ENCODE data around the gene IFT88. TPM values are rescaled to one million over a fixed set of nuclear protein-coding genes. Genes with fewer than 3 reads are reported as not detected.
A peak's percentile ranks its signal among the peaks of the same experiment; 100 is the strongest.

IFT88 gene
- total and polyA plus RNA-seq, 2 donors (not counting 1 experiment from before 2014, with no cell fraction given) = 9.3 to 17.5 TPM

DNA sequence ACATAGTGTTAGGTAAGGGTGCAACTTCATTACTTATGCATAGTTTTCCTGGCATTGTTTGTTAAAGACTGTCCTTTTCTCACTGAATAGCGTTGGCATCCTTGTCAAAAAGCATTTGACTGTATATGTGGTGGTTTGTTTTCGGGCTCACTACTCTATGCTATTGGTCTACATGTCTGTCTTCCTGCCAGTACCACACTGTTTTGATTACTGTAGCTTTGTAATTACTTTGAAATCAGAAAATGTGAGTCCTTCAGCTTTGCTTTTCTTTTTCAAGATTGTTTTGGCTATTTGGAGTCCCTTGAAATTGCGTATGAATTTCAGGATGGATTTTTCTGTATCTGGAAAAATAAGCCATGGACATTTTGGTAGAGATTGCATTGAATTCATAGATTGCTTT lies 56.0 kb downstream of the IFT88 start:
- TF ChIP-seq EZH2 (IDR thresholded peaks at IDR 0.05; ENCODE audit: low read length, missing control alignments) = no peak
- TF ChIP-seq, protein P1, sequence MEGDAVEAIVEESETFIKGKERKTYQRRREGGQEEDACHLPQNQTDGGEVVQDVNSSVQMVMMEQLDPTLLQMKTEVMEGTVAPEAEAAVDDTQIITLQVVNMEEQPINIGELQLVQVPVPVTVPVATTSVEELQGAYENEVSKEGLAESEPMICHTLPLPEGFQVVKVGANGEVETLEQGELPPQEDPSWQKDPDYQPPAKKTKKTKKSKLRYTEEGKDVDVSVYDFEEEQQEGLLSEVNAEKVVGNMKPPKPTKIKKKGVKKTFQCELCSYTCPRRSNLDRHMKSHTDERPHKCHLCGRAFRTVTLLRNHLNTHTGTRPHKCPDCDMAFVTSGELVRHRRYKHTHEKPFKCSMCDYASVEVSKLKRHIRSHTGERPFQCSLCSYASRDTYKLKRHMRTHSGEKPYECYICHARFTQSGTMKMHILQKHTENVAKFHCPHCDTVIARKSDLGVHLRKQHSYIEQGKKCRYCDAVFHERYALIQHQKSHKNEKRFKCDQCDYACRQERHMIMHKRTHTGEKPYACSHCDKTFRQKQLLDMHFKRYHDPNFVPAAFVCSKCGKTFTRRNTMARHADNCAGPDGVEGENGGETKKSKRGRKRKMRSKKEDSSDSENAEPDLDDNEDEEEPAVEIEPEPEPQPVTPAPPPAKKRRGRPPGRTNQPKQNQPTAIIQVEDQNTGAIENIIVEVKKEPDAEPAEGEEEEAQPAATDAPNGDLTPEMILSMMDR (conservative IDR thresholded peaks at IDR 0.05 in 1 of 2, IDR thresholded peaks at IDR 0.05 in 1 of 2; ENCODE audit: low read depth in 1 of 2, low read length in 2 of 2) = no peak
- no peak overlapping the region for H3K4me3 ChIP-seq (replicated peaks in 1 of 4; ENCODE audit: control extremely low read depth in 1 of 4, insufficient read depth in 1 of 4, low read depth in 3 of 4, low read length in 4 of 4)
- DNase-seq (ENCODE audit: low read depth in 2 of 2) = no peak

GRCh38 chr13:20624213-20624612 lies 57.3 kb downstream of the IFT88 start:
- Histone ChIP-seq H3K79me2 (ENCODE audit: control insufficient read depth, insufficient read depth, low read length) (no peaks in the 10 kb centered on the region), H3K36me3 (ENCODE audit: control insufficient read depth, insufficient read depth, low read length) (no peaks in the 10 kb centered on the region), H2AFZ (ENCODE audit: low read length) (no peak overlapping the region), H3K27ac (ENCODE audit: insufficient read depth, low read length) (no peak overlapping the region), H4K20me1 (ENCODE audit: control insufficient read depth, extremely low read depth, insufficient read depth, low read length) (no peaks in the 10 kb centered on the region), H3K9me3 (ENCODE audit: control insufficient read depth, insufficient read depth, low read depth, low read length) (no peaks in the 10 kb centered on the region), H3K9ac (ENCODE audit: insufficient read depth, low read length) (no peak overlapping the region), H3K4me2 (ENCODE audit: extremely low read depth, insufficient read depth, low read length) (no peak overlapping the region), H3K4me1 (ENCODE audit: control insufficient read depth, extremely low read depth, insufficient read depth, low read length) (no peaks in the 10 kb centered on the region), H3K4me3 (replicated peaks in 1 of 4; ENCODE audit: control extremely low read depth in 1 of 4, insufficient read depth in 1 of 4, low read depth in 3 of 4, low read length in 4 of 4) (no peak overlapping the region), H3K27me3 (ENCODE audit: control insufficient read depth, insufficient read depth, low read length) (no peaks in the 10 kb centered on the region)
- TF ChIP-seq, protein P1 (conservative IDR thresholded peaks at IDR 0.05 in 1 of 2, IDR thresholded peaks at IDR 0.05 in 1 of 2; ENCODE audit: low read depth in 1 of 2, low read length in 2 of 2) = peak in 1 of 2 donors; percentile 2
- no peak for TF ChIP-seq EZH2 (IDR thresholded peaks at IDR 0.05; ENCODE audit: low read length, missing control alignments)
- no peak for DNase-seq (ENCODE audit: low read depth in 2 of 2)

More for the DNA sequence above, 56.0 kb downstream of the IFT88 start:
- no peak overlapping the region for H3K4me2 ChIP-seq (ENCODE audit: extremely low read depth, insufficient read depth, low read length)
- H3K4me1 ChIP-seq (ENCODE audit: control insufficient read depth, extremely low read depth, insufficient read depth, low read length) = no peaks in the 10 kb centered on the region
- H4K20me1 ChIP-seq (ENCODE audit: control insufficient read depth, extremely low read depth, insufficient read depth, low read length) = no peaks in the 10 kb centered on the region
- no peaks in the 10 kb centered on the region for H3K9me3 ChIP-seq (ENCODE audit: control insufficient read depth, insufficient read depth, low read depth, low read length)
- no peak overlapping the region for H3K9ac ChIP-seq (ENCODE audit: insufficient read depth, low read length)
- no peaks in the 10 kb centered on the region for H3K79me2 ChIP-seq (ENCODE audit: control insufficient read depth, insufficient read depth, low read length)
- H3K36me3 ChIP-seq (ENCODE audit: control insufficient read depth, insufficient read depth, low read length) = no peaks in the 10 kb centered on the region
- no peak overlapping the region for H2AFZ ChIP-seq (ENCODE audit: low read length)
- H3K27me3 ChIP-seq (ENCODE audit: control insufficient read depth, insufficient read depth, low read length) = no peaks in the 10 kb centered on the region
- H3K27ac ChIP-seq (ENCODE audit: insufficient read depth, low read length) = no peak overlapping the region

DNA sequence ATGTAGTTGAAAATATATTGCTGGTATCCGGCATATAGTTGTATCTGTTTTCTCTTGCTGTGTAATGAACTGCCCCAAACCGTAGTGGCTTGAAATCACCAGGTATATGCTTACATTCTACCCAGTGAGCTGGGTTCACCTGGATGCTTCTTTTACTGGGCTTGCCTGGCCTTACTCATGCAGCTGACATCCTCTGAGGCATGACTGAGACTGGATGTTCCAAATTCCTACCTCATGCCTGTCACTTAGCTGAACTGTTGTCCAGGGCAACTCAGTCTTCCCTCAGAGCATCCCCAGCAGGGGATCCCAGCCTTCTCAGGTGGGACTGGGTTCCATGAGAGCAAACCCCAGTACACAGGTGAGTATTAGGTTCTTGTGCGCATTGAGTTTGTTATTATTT lies 66.8 kb downstream of the IFT88 start:
- H3K79me2 ChIP-seq (ENCODE audit: control insufficient read depth, insufficient read depth, low read length) = no peaks in the 10 kb centered on the region
- H3K9ac ChIP-seq (ENCODE audit: insufficient read depth, low read length) = no peak overlapping the region
- no peaks in the 10 kb centered on the region for H3K27me3 ChIP-seq (ENCODE audit: control insufficient read depth, insufficient read depth, low read length)
- no peaks in the 10 kb centered on the region for H4K20me1 ChIP-seq (ENCODE audit: control insufficient read depth, extremely low read depth, insufficient read depth, low read length)
- no peaks in the 10 kb centered on the region for H3K36me3 ChIP-seq (ENCODE audit: control insufficient read depth, insufficient read depth, low read length)
- H3K4me2 ChIP-seq (ENCODE audit: extremely low read depth, insufficient read depth, low read length) = no peak overlapping the region
- H3K4me3 ChIP-seq (replicated peaks in 1 of 4; ENCODE audit: control extremely low read depth in 1 of 4, insufficient read depth in 1 of 4, low read depth in 3 of 4, low read length in 4 of 4) = no peak overlapping the region
- TF ChIP-seq, protein P1 (conservative IDR thresholded peaks at IDR 0.05 in 1 of 2, IDR thresholded peaks at IDR 0.05 in 1 of 2; ENCODE audit: low read depth in 1 of 2, low read length in 2 of 2) = no peak
- TF ChIP-seq EZH2 (IDR thresholded peaks at IDR 0.05; ENCODE audit: low read length, missing control alignments) = no peak
- no peaks in the 10 kb centered on the region for H3K9me3 ChIP-seq (ENCODE audit: control insufficient read depth, insufficient read depth, low read depth, low read length)
- no peak for DNase-seq (ENCODE audit: low read depth in 2 of 2)
- H3K4me1 ChIP-seq (ENCODE audit: control insufficient read depth, extremely low read depth, insufficient read depth, low read length) = no peaks in the 10 kb centered on the region
- no peak overlapping the region for H2AFZ ChIP-seq (ENCODE audit: low read length)
- no peak overlapping the region for H3K27ac ChIP-seq (ENCODE audit: insufficient read depth, low read length)

Data from fibroblast of lung (primary cell).